HepG2 (cell line): ENCODE data around the gene PSMD5. TPM values are rescaled to one million over a fixed set of nuclear protein-coding genes. Genes with fewer than 3 reads are reported as not detected.
A peak's percentile ranks its signal among the peaks of the same experiment; 100 is the strongest.

Experiments
- ATAC-seq: fragments of 200-7000 bp; cut with Tn5 transposase; 3 replicates; pipeline ENCODE4 v1.9.1; 2020; ENCODE audit warnings: mild to moderate bottlenecking, moderate library complexity
- BruUV-seq: library from RNA; stranded (reverse); fragments of 400-500 nt; replicated peaks from 2 replicates; lab custom pipeline; 2021; lab: Mats Ljungman, UMichigan
- CTCF ChIA-PET: fragments of 300-600 bp; formaldehyde crosslinking; extraction: SDS; loops from one replicate; lab custom pipeline; 2021; ENCODE audit warnings: low total read pairs, inconsistent platforms, low intra/inter-chr PET ratio; lab: Yijun Ruan, JAX
- POLR2A ChIA-PET: fragments of 350-600 bp; sonication (Branson Sonifier 250); formaldehyde crosslinking; loops from one replicate; lab custom pipeline; 2020; ENCODE audit warnings: antibody characterized with exemption, inconsistent platforms; lab: Yijun Ruan, JAX
- DNase-seq: peaks from one replicate; pipeline ENCODE4 v3.0.0-alpha.2; 2015; ENCODE audit warnings: low spot score
- FAIRE-seq: peaks from 3 replicates; lab custom pipeline; 2011; peaks lifted over from hg19 to GRCh38; lab: Jason Lieb, UNC
- H2AFZ ChIP-seq: one replicate; pipeline ENCODE4 v1.6.1; 2011; ENCODE audit warnings: low read length, inconsistent platforms
- H3K27ac ChIP-seq: fragments of 300-600 bp; 3 replicates; pipeline ENCODE4 v1.8.0; 2011; ENCODE audit warnings: mixed run types, mild to moderate bottlenecking, mixed read lengths, low read length, inconsistent platforms; ENCODE audit not compliant: insufficient read depth; ENCODE audit errors: extremely low read length
- H3K27me3 ChIP-seq, 2 experiments: fragments of 200-600 bp in 1 of 2; 2 replicates in 1 of 2; 3 replicates in 1 of 2; pipeline versions ENCODE4 v1.6.0 to v1.8.0; 2011; ENCODE audit warnings: low read length in 2 of 2, mild to moderate bottlenecking in 2 of 2, moderate library complexity in 2 of 2, inconsistent platforms in 1 of 2; ENCODE audit not compliant: insufficient read depth in 2 of 2, control insufficient read depth in 1 of 2
- H3K36me3 ChIP-seq, 2 experiments: fragments of 200-600 bp in 1 of 2; replicated peaks in 1 of 2; 2 replicates in 1 of 2; 3 replicates in 1 of 2; pipeline versions ENCODE4 v1.5.1 to v1.8.0; 2011; ENCODE audit warnings: low read length in 2 of 2, inconsistent platforms in 1 of 2; ENCODE audit not compliant: insufficient read depth in 2 of 2, control insufficient read depth in 1 of 2
- H3K4me1 ChIP-seq: 2 replicates; pipeline ENCODE4 v1.5.1; 2012; ENCODE audit warnings: low read length, inconsistent platforms; ENCODE audit not compliant: insufficient read depth
- H3K4me2 ChIP-seq: 2 replicates; pipeline ENCODE4 v1.6.0; 2011; ENCODE audit warnings: low read depth, low read length, inconsistent platforms
- H3K4me3 ChIP-seq, 3 experiments: fragments of 200-600 bp in 1 of 3; sonication (generic), shearing (Covaris generic) in 1 of 3; replicated peaks in 1 of 3; 2 replicates each; pipeline ENCODE4 v1.5.1; 2011 to 2016; ENCODE audit warnings: low read length in 3 of 3, inconsistent platforms in 2 of 3, low read depth in 2 of 3, mild to moderate bottlenecking in 2 of 3, control low read depth in 1 of 3, mixed read lengths in 1 of 3; ENCODE audit not compliant: insufficient read depth in 1 of 3
- H3K79me2 ChIP-seq: one replicate; pipeline ENCODE4 v1.6.1; 2011; ENCODE audit warnings: low read length, inconsistent platforms; ENCODE audit not compliant: insufficient read depth
- H3K9ac ChIP-seq: 2 replicates; pipeline ENCODE4 v1.6.0; 2011; ENCODE audit warnings: mild to moderate bottlenecking, low read depth, low read length, inconsistent platforms; ENCODE audit not compliant: insufficient read depth
- H3K9me3 ChIP-seq: 2 replicates; pipeline ENCODE4 v1.5.1; 2012; ENCODE audit warnings: mild to moderate bottlenecking, low read length
- H4K20me1 ChIP-seq: 2 replicates; pipeline ENCODE4 v1.6.0; 2011; ENCODE audit warnings: inconsistent platforms, mild to moderate bottlenecking, low read length, moderate library complexity; ENCODE audit not compliant: insufficient read depth
- GABPA ChIP-seq, 2 experiments: IDR thresholded peaks; 2 replicates each; pipeline ENCODE4 v1.6.1; 2011 to 2016; ENCODE audit warnings: low read depth in 2 of 2, low read length in 1 of 2, missing biosample characterization in 1 of 2, missing genetic modification characterization in 1 of 2
- ZNF556 ChIP-seq: sonication (generic); formaldehyde crosslinking; IDR thresholded peaks from 2 replicates; pipeline ENCODE4 v1.4.0; 2020; ENCODE audit warnings: mild to moderate bottlenecking, missing genetic modification reagents, borderline replicate concordance
- ZNF878 ChIP-seq: sonication (generic); formaldehyde crosslinking; IDR thresholded peaks from 2 replicates; pipeline ENCODE4 v1.8.1; 2023; ENCODE audit warnings: mild to moderate bottlenecking, missing genetic modification reagents, moderate library complexity
- WGBS: methylation state at CpG from one replicate; pipeline ENCODE4 v1.1.6; 2017; ENCODE audit warnings: low lambda C conversion rate; 5-methylcytosine and 5-hydroxymethylcytosine counted together
- in situ Hi-C: cut with HindIII; loops from 2 replicates; pipeline ENCODE4 v1.10.0; 2017; ENCODE audit warnings: low pct_unique_long_range_greater_than_20kb; ENCODE audit not compliant: extremely low pct_ligation_motif_present
- intact Hi-C: fragments of 100-400 bp; cut with micrococcal nuclease; formaldehyde crosslinking; loops from one replicate; pipeline ENCODE4 v1.10.0; 2022; ENCODE audit not compliant: unreplicated experiment
- polyA plus RNA-seq, 8 experiments: library from polyadenylated mRNA; depleted of rRNA in 3 of 8; stranded (reverse) in 7 of 8; unstranded in 1 of 8; fragments of >200 nt; fragmentation: Illumina TruSeq in 4 of 8; extraction: Trizol in 4 of 8; gene quantifications; 2 replicates each; pipeline versions ENCODE4 v1.2.1 to v1.2.3, GENCODE V29; 2011 to 2016; ENCODE audit warnings: low read depth in 4 of 8, missing spikeins in 1 of 8, mixed read lengths in 1 of 8; ENCODE audit not compliant: insufficient read depth in 1 of 8
- total RNA-seq, 5 experiments: library from RNA; depleted of rRNA; stranded (reverse); fragments of >200 nt; fragmentation: Illumina TruSeq; extraction: Trizol; gene quantifications; 2 replicates each; pipeline ENCODE4 v1.2.3, GENCODE V29; 2016; ENCODE audit warnings: low read depth in 1 of 5
- TF ChIP-seq, protein P1 (sequence below): sonication (generic); formaldehyde crosslinking; IDR thresholded peaks from 2 replicates; pipeline ENCODE4 v1.5.1; 2020; ENCODE audit warnings: missing genetic modification reagents, mild to moderate bottlenecking, borderline replicate concordance
- TF ChIP-seq, protein P2 (sequence below): sonication (generic); formaldehyde crosslinking; conservative IDR thresholded peaks from 2 replicates; pipeline ENCODE4 v1.8.1; 2023; ENCODE audit warnings: missing genetic modification reagents
- TF ChIP-seq, protein P3 (sequence below): fragments of 450-650 bp; IDR thresholded peaks from 2 replicates; pipeline ENCODE4 v1.6.1; 2017

Gene PSMD5
- total and polyA plus RNA-seq, 2 of the 13 experiments (the other 11 are each of a cell fraction or from before 2014, with no cell fraction given) = 12.7 to 18.1 TPM

DNA sequence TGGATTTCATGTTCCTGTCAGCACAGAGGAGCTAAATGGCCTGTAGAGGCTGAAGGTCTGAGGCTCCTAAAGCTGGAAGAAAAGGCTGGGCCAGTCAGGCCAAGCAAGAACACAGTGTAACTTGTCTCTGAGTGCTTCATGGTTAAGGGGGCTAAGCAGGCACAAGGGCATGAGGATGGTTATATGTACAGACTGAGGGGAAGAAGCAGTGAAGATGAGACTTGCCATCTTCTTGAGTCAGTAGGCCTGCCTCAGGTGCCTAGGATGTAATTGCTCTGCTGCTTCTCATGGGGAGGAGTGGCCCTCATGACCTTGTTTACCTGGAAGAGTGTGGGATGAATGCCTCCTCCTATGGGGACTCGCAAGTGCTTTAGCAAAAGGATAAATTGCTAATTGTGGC is 8.7 kb upstream of the PSMD5 start:
- no peaks in the 10 kb centered on the region for H3K9me3 ChIP-seq
- TF ChIP-seq, protein P1, sequence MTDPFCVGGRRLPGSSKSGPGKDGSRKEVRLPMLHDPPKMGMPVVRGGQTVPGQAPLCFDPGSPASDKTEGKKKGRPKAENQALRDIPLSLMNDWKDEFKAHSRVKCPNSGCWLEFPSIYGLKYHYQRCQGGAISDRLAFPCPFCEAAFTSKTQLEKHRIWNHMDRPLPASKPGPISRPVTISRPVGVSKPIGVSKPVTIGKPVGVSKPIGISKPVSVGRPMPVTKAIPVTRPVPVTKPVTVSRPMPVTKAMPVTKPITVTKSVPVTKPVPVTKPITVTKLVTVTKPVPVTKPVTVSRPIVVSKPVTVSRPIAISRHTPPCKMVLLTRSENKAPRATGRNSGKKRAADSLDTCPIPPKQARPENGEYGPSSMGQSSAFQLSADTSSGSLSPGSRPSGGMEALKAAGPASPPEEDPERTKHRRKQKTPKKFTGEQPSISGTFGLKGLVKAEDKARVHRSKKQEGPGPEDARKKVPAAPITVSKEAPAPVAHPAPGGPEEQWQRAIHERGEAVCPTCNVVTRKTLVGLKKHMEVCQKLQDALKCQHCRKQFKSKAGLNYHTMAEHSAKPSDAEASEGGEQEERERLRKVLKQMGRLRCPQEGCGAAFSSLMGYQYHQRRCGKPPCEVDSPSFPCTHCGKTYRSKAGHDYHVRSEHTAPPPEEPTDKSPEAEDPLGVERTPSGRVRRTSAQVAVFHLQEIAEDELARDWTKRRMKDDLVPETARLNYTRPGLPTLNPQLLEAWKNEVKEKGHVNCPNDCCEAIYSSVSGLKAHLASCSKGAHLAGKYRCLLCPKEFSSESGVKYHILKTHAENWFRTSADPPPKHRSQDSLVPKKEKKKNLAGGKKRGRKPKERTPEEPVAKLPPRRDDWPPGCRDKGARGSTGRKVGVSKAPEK (CRISPR knock-in tag) = no peak
- TF ChIP-seq ZNF878 (CRISPR knock-in tag) (no peak), ZNF556 (CRISPR knock-in tag) (no peak), GABPA (IDR thresholded peaks at IDR 0.05; ENCODE audit: low read depth, low read length) (no peak), GABPA (CRISPR knock-in tag; IDR thresholded peaks at IDR 0.05; ENCODE audit: low read depth) (no peak)
- TF ChIP-seq, protein P2, sequence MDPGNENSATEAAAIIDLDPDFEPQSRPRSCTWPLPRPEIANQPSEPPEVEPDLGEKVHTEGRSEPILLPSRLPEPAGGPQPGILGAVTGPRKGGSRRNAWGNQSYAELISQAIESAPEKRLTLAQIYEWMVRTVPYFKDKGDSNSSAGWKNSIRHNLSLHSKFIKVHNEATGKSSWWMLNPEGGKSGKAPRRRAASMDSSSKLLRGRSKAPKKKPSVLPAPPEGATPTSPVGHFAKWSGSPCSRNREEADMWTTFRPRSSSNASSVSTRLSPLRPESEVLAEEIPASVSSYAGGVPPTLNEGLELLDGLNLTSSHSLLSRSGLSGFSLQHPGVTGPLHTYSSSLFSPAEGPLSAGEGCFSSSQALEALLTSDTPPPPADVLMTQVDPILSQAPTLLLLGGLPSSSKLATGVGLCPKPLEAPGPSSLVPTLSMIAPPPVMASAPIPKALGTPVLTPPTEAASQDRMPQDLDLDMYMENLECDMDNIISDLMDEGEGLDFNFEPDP (CRISPR knock-in tag) = no peak
- TF ChIP-seq, protein P3, sequence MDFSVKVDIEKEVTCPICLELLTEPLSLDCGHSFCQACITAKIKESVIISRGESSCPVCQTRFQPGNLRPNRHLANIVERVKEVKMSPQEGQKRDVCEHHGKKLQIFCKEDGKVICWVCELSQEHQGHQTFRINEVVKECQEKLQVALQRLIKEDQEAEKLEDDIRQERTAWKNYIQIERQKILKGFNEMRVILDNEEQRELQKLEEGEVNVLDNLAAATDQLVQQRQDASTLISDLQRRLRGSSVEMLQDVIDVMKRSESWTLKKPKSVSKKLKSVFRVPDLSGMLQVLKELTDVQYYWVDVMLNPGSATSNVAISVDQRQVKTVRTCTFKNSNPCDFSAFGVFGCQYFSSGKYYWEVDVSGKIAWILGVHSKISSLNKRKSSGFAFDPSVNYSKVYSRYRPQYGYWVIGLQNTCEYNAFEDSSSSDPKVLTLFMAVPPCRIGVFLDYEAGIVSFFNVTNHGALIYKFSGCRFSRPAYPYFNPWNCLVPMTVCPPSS = no peak
- TF ChIP-seq, all 625 proteins: peak for 0
- Histone ChIP-seq H3K9ac (no peak overlapping the region), H3K36me3 (no peaks in the 10 kb centered on the region; a peak in 1 of 5 replicates), H3K79me2 (no peaks in the 10 kb centered on the region), H3K4me3 (no peak overlapping the region), H3K4me2 (no peak overlapping the region), H3K27me3 (no peaks in the 10 kb centered on the region), H4K20me1 (no peaks in the 10 kb centered on the region), H2AFZ (no peak overlapping the region), H3K27ac (no peak overlapping the region), H3K4me1 (peaks cover 18% of the 10 kb centered on the region)
- CTCF ChIA-PET = no interaction called here
- BruUV-seq = no TSS peak
- no peak for DNase-seq
- 100% methylated on average over 1 of the region's 1 CpG for WGBS
- intact Hi-C loops = no loop called here
- ATAC-seq = peak; percentile 10; the same call in 1 of the 3 replicates
- no peak for FAIRE-seq
- POLR2A ChIA-PET = no interaction called here
- in situ Hi-C loops = no loop called here
